HG03354 (cell line): ENCODE data around the gene RETREG3.
"Not testable (repeated sequence)": the region's sequence is repeated elsewhere in the genome, so short reads cannot be mapped to it uniquely, and the experiment has no call there.

Experiments
- ATAC-seq: cut with Tn5 transposase; IDR thresholded peaks from one replicate; pipeline ENCODE4 v1.9.1; 2021; ENCODE audit warnings: mild to moderate bottlenecking; ENCODE audit not compliant: unreplicated experiment, poor library complexity, severe bottlenecking

RETREG3 gene

DNA sequence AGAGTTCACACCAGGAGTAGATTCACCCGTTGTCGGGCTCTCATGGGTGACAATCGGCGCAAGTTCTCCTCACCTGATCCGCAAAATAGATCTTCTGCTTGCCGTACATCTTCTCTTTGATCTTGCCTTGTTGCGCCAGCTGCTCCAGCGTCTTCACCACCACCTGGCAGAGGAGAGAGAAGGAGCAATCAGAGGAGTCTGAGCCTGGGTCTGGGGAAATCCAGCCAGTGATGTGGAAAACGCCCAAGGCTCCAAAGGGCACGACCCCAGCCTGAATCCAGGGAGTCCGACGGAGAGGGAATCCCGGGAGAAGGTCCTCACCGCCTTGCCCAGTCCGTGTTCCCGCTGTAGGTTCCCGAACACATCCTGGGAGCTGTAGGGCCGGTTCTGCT is 32.0 kb downstream of the RETREG3 start:
- ATAC-seq, result no peak

DNA sequence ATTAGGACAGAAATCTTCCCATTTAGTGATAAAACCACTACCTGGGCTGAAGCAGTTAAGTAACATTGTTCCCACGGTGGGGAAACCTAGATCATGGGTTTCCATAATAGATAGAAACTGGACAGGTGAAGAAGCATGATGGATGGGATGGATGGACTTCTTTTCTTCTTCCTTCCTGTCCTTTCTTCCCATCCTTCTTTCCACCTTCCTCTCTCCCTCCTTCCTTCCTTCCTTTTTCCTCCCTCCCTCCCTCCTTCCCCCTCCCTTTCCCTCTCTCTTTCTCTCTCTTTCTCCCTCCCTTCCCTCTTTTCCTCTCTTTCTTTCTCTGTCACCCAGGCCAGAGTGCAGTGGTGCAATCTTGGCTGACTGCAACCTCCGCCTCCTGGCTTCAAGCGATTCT is 34.7 kb downstream of the RETREG3 start:
- no peak for ATAC-seq

GRCh38 chr17:42573095-42573494 is 36.1 kb downstream of the RETREG3 start:
- ATAC-seq, result no peak

GRCh38 chr17:42571435-42572225 is 37.5 kb downstream of the RETREG3 start:
- ATAC-seq, result no peak

- no peak for ATAC-seq
These were observed 40.6 kb downstream of the RETREG3 start for GRCh38 chr17:42568341-42569111.

DNA sequence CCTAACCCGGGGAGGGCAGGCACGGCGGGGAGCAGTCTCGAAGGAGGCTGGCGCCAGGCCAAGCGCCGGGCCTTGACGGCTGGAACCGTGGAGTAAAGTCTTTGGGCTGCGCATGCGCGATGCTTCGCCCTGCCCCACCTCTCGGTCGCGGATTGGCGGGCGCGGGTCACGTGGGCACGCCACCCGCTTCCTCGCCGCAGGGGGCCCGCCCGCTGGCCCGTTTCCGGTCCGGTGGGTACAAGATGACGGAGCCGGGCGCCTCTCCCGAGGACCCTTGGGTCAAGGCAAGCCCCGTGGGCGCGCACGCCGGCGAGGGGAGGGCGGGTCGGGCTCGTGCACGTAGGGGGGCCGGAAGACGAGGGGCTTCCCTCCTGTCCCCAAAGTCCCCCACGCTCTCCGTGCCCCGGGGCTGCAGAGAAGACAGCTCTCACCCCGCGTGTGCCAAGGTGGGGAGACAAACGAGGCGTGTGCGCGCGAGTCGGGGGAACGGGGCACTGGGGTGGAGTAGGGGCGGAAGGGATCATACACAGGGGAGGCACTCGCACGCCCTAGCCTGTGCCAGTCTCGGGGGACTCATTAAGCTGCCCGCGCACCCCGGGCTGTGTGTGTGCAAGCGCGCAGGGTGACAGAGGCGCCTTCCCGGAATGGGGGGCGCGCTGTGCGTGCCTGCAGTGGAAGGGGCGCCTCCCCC is 42.1 kb downstream of the RETREG3 start, which contains the start of gene MLX:
Gene MLX (plus strand): TSS at position 218 of the 691 bp plus-strand sequence. CDS start 25 bp downstream, at position 243.
- peak; percentile 67 for ATAC-seq

DNA sequence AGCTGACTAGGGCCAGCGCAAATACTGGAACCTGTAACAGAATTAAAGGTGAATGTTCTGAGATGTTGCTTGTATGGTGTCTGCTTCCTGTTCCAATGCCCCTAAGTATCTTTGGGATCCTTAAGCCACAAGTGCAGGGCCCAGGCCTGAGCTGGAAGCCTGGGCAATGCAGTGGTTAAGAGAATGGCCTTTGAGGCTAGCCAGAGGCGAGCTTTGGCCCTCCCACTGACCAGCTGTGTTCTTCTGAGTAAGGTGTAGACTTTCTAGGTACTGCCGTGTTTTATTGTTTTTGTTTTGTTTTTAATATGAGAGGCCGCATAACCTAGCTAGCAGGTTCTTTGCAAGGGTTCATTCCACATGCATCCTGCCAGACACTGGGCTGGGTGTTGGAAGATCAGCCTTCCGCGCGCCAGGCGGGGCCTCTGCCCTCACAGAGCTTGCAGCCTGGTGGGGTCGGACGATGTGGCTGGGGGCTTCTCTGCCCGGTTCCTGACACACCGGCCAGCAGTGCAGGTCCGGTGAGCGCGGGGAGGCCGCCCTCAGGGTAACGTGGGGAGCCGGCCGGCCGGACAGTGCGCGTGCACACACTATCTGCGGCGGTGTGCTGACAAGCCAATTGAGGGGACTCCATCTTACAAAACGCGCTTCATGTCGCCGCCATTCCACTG is 42.8 kb downstream of the RETREG3 start:
- peak; percentile 4 for ATAC-seq

DNA sequence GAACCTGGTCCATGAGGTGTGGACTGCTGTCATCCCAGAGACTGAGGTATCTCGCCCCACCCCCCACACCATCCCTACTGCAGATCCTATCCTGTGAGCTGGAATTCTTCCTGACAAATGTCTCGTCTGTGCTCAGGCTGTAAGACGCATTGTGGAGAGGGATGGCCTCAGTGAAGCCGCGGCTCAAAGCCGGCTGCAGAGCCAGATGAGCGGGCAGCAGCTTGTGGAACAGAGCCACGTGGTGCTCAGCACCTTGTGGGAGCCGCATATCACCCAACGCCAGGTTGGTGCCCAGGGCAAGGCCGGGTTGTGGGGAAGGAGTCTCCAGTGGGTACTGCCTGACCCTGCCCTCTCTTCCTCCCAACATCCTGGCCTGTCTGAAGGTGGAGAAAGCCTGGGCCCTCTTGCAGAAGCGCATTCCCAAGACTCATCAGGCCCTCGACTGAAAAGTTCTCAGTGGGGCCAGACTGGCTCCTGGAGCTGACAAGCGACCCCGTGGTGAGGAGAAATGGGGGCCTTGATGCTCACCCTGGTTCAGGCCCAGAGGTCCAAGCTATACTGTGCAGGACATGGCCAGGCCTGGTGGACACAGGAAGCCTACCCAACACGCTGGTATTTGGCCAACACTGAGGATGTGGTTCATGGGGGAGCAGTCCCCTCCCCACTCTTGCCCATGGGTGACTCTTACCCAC is 43.5 kb downstream of the RETREG3 start:
- ATAC-seq, result no peak

DNA sequence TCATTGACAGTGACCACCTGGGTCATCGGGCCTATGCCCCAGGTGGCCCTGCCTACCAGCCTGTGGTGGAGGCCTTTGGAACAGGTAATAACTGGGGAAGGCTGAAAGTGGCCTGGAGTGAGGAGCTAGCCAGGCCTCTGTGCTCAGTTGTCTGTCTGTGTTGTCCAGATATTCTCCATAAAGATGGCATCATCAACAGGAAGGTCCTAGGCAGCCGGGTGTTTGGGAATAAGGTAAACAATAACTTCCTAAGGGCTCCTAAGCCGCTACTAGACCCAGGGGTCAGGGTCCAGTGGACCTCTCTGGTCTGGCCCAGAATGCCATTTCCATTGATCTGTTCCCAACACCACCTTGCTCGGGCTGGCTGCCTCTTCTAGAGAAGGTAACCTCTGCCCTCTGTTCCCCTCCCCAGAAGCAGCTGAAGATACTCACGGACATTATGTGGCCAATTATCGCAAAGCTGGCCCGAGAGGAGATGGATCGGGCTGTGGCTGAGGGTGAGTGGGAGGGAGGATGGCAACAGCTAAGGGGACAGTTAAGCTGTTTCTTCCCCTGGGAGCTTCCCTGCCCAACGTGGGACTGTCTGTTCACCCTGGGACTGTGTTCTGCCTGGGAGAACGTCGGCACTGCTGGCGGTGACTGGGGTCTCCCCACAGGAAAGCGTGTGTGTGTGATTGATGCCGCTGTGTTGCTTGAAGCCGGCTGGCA is 44.2 kb downstream of the RETREG3 start:
- ATAC-seq, result no peak

DNA sequence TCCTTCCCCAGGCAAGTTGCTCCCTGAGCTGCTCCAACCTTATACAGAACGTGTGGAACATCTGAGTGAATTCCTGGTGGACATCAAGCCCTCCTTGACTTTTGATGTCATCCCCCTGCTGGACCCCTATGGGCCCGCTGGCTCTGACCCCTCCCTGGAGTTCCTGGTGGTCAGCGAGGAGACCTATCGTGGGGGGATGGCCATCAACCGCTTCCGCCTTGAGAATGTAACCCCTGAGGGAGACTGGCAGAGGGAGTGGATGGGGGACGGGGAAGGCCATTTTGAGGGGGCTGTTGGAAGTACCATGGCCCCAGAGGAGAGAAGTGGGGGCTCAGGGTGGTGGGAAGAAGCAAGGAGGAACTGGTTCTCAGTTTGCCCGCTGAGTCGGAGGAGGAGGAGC is 45.2 kb downstream of the RETREG3 start:
- ATAC-seq, result no peak

- ATAC-seq, result no peak
These were observed 45.6 kb downstream of the RETREG3 start for GRCh38 chr17:42563543-42563942.

DNA sequence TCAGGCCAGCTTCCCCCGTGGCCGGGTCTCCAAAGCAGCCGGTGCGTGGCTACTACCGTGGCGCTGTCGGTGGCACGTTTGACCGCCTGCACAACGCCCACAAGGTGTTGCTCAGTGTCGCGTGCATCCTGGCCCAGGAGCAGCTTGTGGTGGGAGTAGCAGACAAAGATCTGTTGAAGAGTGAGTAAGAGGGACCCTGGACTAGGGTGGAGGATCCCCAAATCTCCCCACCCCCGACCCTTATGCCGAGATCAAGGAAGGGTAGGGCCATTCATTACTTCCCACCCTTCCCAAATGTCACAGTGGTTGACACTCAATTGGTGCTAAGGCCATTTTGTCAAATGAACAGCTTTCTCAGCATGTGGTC is 46.0 kb downstream of the RETREG3 start:
- no peak for ATAC-seq

- no peak for ATAC-seq
These were observed 46.6 kb downstream of the RETREG3 start for GRCh38 chr17:42562388-42563142.

GRCh38 chr17:42561897-42562387 is 47.2 kb downstream of the RETREG3 start, which contains the start of gene COASY:
COASY (plus strand) TSS chr17:42562148; CDS start chr17:42562623, 475 bp downstream.
- ATAC-seq, result peak; percentile 52

GRCh38 chr17:42560246-42560645 is 48.9 kb downstream of the RETREG3 start:
- no peak for ATAC-seq

DNA sequence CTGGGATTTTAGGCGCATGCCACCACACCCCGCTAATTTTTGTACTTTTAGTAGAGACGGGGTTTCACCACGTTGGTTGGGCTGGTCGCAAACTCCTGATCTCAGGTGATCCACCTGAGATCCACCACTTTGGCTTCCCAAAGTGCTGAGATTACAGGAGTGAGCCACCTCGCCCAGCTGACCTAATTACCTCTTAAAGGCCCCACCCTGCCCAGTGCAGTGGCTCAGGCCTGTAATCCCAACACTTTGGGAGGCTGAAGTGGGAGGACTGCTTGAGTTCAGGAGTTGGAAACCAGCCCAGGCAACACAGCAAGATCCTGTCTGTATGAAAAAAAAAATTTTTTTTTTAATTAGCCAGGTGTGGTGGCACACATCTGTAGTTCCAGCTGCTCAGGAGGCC is 50.1 kb downstream of the RETREG3 start:
- no peak for ATAC-seq

DNA sequence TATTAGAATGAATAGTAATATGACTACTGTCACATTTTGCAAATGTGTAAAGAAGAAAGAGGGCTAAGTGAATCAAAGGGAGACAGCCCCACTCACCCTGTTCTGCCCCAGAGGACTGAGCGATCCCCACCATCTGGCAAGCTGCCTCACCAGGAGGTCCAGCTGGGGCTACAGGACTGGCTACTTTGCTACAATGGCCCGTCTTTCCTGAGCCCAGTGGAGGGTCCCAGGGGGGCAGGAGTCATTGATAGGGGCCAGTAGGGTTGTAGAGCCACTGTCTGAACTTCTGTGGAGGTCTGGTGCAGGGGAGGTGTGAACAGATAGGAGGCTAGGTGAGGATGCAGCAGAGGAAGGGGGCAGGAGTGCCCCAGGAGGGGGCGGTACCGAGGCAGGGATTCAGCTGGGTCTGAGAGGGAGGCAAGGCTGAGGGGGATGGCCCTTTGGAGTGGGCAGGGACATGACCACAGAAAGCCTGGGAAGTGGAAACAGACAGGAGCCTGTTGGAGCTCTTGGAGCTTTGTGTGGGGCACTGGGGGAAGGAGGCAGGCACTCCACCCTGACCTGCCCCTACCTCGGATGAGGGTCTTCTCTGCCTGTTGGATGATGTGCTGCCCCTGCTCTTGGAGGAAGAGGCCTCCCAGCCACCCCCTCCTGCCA is 53.1 kb downstream of the RETREG3 start:
- not testable (repeated sequence) for ATAC-seq
